NCI-H69 (cell line): Measurements from ENCODE around the gene KSR2.
"Not testable (repeated sequence)": the region's sequence is repeated elsewhere in the genome, so short reads cannot be mapped to it uniquely, and the experiment has no call there.

Source experiments
- DNase-seq: peaks from one replicate; lab custom pipeline; 2025; lab: John Stamatoyannopoulos, UW

Gene KSR2

DNA sequence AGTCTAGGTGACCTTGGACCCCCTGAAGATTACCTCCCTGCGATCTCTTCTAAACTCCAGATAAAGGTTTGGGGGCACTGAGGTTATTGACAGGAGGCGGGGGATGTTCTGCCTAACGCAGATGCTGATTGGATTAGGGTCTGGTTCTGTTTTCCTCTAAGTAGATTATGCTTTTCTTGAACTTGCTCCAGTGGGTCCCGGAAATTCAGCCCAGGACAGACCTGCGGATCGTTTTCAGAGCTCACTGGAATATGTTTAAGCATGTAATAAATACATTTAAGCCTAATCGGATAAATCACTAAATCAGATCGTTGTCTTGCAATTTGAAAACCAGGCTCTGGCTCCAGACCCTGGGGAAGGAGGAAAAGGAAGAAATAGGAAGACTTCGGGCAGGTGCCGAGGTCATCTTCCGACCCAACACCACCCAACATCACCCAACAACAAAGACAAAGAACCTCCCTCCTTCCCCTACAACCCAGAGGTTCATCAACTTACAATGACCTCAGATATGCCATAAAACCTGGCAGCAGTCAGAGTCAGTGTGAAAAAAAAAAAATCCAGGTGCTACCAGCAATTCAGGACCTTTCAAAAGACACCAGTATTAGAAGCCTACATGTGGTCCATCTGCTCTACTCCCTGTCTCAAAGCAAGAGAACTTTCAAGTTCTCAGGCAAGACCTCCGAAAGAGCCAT is 148.4 kb downstream of the KSR2 start:
- no peak for DNase-seq

DNA sequence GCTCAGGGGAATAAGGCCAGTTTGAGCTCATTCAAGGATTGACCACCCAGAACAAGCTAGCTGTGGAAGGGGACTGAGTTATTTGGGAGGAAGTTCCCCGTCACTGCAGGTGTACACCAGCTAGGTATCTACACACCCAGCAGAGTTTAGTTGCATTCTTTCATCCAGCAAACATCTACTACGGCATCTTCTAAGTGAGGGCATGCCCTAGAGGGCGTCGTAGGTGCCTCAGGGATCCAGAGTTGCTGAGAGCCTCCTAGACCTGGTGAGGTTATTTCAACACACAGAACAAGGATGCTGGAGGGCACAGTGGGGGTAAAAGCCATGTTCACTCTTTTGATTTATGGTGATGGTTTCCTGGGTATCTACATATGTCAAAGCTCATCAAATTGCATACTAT is 149.6 kb downstream of the KSR2 start:
- DNase-seq = no peak

DNA sequence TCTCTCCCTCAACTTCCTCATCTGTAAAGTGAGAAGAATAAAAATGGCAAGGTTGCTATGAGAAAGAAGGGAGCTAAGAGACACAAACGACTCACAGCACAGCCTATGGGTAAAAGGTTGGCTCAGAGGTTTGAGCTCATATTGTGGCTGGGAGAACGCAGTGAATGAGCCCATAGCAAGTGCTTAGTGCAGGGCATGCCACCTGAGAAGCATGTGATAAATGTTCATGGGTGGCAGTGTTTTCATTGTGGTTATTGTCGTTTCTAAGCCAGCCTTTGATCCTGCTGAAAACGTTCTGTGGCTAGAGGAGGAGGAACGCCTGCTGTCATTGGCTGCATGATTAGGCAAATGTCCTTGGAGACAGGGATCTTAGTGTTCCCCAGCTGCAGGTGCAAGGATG is 150.4 kb downstream of the KSR2 start:
- no peak for DNase-seq

DNA sequence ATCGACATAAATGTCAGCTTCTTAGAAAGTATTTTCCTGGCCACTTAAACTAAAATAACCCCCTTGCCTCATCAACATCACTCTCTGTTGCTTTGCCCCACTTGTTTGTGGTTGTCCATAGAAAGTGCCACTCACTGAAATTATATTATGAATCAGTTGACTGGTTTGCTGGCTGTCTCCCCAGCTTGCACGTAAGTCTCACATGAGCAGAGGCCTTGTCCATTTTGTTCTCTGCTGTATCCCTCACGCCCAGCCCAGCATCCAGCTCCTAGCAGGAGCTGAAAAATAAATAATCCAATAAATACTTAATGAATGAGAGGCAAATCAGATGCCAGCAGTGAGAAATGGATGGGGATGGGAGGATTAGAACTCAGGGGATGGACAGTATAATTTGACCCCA is 159.3 kb downstream of the KSR2 start:
- no peak for DNase-seq

DNA sequence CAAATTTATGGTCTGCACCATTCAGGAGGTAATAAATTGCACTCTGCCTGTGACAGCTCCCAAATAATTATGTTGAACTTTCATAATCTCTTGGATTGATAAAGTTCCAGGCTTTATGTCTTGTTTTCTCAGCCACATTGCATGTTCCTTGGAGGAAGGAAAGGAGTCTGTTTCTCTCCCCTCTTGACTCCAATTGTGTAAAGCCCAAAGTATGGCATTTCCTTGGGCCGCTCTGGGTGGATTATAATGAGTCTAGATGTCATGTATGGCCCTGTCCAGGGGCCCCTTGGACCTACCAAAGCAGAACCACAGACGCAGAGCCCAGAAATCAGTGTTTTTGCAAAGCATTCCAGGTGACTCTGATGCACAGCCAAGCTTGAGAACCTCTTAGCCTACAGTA is 160.8 kb downstream of the KSR2 start:
- no peak for DNase-seq

DNA sequence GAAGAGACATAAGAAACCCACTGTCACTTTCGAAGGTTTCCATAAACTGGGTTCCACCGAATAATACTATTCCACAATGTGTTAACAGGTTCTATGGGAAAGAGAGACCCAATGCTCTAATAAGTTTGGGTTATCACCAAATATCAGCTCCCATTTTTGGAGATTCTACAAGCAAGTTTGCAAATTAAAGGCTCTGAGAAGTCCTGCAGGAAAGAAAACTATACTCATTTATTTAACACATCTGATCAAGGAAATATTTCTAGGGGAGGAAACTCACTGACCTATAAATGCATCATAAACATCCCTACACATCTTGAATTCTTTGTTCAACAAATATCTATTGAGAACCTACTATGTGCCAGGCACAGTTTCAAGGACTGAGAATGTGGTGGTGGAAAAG is 161.4 kb downstream of the KSR2 start:
- DNase-seq = no peak

DNA sequence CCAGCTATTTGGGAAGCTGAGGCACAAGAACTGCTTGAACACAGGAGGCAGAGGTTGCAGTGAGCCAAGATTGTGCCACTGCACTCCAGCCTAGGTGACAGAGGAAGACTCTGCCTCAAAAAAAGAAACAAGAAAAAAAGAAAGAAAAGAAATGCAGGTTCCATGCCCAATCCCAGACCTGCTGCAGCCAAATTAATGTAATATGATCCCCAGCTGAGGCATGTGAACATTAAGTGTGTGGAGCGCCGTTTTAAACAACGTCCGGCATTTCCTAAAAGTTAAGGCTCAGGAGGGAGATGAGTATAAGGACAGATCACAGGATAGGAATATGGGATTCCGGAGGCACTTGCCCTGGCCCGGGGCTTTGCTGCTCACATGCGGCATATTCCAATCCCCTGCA is 162.9 kb downstream of the KSR2 start:
- no peak for DNase-seq

DNA sequence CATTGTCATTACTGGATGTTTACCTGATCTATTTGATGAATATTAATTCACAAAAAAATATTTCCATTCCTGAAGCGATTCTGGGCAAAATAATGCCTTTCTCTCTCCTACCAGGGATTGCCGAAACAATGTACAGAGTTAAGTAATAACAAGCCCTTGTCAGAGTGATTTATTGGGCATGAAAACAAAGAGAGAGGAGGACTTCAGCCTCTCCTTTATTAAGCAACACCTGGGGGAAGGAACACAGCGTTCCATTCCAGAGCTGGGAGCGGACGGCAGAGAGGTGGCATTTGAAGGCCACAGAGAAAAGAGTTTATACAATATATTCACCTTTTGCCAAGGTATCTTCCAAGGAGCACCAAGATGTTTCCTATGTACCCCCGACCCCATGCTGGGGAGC is 165.8 kb downstream of the KSR2 start:
- DNase-seq = peak; percentile 72

DNA sequence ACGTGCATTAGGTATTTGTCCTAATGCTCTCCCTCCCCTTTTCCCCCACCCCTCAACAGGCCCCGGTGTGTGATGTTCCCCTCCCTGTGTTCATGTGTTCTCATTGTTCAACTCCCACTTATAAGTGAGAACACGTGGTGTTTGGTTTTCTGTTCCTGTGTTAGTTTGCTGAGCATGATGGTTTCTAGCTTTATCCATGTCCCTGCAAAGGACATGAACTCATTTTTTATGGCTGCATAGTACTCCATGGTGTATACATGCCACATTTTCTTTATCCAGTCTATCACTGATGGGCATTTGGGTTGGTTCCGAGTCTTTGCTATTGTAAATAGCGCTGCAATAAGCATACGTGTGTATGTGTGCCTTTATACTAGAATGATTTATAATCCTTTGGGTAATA is 168.1 kb downstream of the KSR2 start:
- not testable (repeated sequence) for DNase-seq

DNA sequence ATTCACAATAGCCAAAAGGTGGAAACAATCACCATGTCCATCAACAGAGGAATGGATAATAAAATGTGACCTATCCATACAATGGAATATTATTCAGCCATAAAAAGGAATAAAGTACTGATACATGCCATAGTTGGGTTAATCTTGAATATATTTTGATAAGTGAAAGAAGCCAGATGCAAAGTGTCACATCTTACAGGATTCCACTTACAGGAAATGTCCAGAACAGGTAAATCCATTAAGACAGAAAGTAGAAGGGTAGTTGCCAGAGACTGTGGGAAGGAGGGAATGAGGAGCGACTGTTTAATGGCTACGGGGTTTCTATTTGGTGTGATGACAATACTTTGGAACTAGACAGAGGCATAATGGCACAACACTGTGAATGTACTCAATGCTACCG is 171.6 kb downstream of the KSR2 start:
- DNase-seq = no peak

DNA sequence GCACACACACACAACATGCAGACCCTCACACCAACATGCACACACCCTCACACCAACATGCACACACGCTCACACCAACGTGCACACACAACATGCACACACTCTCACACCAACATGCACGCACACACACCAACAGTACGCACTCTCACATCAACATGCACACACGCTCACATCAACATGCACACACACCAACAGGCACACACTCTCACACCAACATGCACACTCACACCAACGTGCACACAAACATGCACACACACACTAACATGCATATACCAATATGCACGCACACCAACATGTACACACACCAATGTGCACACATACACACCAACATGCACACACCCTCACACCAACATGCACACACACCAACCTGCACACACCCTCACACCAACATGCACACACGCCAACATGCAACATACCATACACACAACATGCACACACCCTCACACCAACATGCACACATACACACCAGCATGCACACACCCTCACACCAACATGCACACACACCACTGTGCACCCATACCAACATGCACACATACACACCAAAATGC is 175.8 kb downstream of the KSR2 start:
- no peak for DNase-seq

DNA sequence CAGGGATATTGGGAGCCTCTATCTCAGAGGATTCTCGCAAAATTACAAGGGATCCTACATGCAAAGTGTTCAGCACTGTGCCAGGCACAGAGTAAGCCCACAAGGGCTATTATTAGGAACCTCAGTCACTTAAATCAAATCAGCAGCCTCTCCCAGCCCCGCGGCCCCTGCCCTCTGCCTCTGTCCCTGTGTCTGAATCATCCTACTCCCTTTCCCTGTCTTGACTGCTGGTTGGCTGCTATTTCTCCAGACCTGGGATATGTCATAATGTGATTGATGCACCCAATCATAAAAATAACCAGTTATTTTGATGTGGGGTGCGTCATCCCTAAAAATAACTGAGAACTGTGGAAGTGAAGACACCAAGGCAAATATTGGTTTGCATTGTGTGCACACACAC is 176.3 kb downstream of the KSR2 start:
- no peak for DNase-seq

DNA sequence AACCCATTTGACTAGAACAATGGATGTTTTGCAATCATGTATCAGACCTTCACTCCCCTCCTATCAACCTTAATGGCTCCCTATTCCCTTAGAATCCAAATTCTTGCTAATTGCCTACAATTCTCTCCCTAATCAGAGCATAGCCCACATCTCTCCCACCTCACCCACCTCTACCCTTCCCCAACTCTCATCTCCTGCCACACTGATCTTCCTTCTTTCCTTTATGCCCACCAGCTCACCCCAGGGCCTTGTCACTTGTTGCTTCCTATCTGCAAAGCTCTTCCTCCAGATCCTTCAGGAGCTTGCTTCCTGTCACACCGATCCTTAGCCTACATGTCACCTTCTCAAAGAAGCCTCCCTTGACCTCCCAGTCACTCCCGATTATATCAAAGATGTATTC is 177.8 kb downstream of the KSR2 start:
- no peak for DNase-seq

DNA sequence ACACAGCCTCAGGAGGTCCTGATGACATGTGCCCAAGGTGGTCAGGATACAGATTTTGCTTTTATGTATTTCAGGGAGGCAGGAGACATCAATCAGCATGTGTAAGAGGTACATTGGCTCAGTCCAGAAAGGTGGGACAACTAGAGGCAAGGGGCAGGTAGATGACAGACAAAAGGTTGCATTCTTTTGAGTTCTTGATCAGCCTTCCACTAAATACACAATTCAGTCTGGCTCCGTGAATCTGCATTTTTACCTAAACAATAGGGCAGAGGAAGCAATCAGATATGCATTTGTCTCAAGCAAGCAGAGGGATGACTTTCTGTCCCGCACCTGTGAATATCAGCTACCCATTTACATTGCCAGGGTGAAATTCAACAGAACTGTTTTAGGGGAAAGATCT is 178.6 kb downstream of the KSR2 start:
- DNase-seq = no peak

DNA sequence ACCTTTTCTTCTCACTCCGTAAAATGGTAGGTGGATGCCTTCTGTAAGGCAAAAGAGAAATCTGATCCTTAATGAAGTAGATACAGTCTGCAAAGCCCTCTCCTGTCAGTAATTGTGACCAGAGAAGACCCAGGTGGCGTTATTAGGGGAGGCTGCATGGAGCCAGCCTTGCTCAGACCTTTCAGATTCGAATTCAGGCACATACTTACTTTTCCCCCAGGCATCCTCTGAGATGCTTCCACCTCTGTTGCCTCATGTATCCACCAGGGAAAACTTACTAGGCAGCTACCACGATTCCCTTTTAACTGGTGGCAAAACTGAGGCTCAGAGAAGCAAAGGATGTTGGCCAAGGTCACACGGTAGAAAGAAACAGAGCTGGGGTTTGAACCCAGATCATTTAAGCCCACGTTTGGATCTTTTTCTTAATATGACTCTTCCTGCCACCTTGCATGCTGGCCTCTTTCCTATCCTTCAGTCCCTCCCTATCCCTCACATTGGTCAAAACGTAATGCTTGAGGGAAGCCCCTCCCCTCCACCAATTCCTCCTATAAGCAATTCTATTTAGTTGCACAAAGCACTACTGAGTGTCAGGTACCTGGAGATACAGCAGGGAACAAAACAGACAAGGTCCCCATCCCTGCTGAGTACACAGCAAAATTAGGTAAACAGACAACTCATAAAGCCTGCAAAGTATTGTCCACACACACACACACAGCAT is 179.4 kb downstream of the KSR2 start:
- peak; percentile 54 for DNase-seq

DNA sequence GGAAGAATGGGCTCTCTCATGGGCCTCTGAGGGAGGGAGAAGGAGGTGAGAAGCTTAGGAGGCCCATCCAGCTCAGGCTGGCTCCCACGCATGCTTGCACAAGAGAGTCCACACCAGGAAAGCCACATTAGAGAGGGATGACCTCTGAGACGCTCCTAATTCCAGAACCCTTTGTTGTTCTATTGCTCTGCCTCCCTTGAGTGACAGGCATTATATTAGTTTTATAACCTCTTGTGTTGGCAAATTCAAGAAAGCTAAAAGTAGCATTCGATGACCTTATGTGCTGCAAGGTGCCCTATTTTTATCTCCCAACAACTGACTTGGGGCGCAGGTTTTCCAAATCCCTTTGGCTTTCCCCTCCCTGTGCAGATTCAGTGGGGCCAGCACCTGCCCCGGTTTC is 190.1 kb downstream of the KSR2 start:
- no peak for DNase-seq

DNA sequence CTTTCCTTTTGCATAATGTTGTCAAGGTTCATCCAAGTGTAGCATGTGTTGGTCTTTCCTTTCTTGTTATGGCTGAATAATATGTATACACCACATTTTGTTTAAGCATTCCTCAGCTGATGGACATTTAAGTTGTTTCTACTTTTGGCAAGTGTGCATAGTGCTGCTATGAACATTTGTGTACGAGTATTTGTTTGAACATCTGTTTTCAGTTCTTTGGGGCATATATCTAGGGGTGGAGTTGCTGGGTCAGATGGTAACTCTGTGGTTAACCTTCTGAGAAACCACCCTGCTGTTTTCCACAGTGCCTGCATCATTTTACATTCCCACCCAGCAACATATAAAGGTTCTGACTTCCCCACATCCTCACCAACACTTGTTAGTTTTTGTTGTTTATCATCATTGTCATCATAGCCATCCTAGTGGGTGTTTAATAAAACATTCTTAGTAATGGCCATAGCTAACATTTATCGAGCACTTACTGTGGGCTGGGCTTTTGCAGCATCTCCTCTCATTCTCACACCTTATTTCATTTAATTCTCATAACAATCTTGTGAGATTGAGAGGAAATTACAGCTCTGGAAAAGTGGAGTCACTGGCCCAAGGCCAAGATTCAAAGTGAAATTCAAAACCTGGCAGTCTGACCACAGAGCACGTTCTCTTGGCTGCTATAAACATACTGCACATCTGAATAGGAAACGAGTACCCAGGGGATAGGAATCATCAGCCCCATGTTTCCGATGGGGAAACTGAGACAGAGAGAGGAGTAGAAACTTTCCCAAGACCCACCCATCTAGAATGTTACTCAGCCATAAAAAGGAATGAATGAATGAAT is 193.6 kb downstream of the KSR2 start:
- peak; percentile 56 for DNase-seq

DNA sequence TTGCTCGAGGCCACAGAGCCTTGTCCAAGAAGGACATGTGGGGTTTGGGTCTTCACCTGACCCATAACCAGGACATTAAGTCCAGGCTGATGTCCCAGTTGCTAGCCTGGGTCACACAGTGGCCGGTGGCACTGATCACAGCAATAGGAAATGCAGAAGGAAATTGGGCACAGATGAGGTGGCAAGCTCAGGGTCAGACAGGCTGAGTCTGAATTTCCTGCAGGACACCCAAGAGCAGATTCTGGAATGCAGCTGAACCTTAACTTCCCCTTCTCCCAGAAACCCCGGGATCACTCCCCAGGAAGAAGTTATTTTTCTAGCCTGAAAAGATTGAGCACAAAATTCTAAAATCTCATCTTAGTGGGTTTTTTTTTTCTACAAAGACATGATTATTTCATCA is 199.9 kb downstream of the KSR2 start:
- DNase-seq = no peak

DNA sequence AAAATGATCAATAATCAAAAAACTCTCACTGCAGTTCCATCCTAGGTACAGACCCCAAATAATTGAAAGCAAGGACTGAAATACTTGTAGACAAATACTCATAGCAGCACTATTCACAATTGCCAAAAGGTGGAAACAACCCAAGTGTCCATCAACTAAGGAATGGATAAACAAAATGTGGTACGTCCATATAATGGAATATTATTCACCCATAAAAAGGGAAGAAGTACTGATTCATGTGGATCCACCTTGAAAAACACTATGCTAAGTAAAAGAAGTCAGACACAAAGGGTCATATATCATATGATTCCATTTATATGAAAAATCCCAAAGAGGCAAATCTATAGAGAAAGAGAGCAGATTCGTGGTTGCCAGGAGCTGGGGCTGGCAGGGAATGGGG is 202.8 kb downstream of the KSR2 start:
- DNase-seq = no peak

DNA sequence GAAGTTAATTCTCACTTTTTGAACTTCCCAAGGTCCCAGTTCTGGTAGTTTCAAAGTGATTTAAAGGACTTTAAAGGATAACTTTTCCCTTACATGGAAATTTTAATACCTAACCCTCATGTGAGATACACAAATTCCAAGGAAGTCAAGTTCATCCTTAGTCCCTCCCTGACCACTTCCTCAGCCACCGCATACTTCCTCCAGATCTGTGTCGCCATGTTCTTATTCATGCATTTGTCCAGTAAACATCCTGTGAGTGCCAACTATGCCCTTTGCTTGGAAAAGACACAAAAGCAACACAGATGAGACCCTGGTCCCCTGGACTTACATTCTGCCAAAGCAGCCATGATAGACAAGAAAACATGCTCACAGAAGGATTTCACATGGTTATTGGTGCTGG is 206.6 kb downstream of the KSR2 start:
- no peak for DNase-seq

DNA sequence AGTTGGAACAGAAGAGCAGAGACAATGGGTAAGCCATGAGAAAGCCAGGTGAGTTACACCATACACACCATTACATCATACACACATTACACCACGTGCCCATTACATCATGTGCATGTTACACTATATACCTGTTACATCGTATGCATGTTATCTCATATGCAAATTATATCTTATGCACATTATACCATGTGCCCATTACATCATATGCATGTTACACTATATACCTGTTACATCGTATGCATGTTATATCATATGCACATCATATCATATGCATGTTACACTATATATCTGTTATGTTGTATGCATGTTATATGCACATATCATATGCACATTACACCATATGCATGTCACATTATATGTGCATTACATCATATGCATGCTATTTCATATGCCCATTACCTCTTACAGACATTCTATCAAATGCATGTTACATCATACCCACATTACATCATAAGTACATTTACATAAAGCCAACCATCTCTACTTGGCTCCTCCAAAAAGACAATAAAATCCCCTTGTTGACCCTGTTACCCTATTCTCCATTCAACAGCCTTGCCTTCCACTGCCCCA is 207.2 kb downstream of the KSR2 start:
- no peak for DNase-seq

DNA sequence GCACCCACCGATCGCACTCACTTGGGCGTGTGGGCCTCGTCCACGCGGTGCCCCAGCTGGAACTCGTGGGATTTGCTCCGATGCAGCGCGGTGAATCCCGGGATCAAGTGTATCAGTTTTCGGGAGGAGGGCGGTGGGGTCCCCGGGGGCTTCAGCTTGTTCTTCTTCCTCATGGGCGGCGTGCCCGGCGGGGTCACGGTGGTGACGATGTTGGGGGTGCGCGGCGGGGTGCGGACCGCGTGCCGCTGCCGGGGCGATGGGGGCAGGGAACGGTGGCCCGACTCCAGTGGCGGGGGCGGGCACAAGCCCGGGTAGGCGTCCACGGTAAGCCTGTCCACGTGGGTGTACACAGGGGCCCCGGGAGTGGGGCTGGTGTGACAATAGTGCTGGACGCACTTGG is 207.8 kb downstream of the KSR2 start:
- no peak for DNase-seq
